Posterior cingulate gyrus (tissue), 11 donors: Measurements from ENCODE around the gene CHAF1A.

ENCODE experiments used
- DNase-seq, 10 donors: peaks; one replicate each; pipeline versions ENCODE4 v3.0.0 to v3.0.0-alpha.2; 2020 to 2021; ENCODE audit warnings: mixed read lengths in 3 of 10
- intact Hi-C: fragments of 100-400 bp; cut with DNase I; formaldehyde crosslinking; loops from one replicate; pipeline ENCODE4 v1.15.1; 2023

Gene CHAF1A

GRCh38 chr19:4365791-4366665 lies 36.4 kb upstream of the CHAF1A start:
- intact Hi-C loops = no loop called here
- DNase-seq = peak in 2 of 10 donors; percentile 62 to 72

GRCh38 chr19:4366666-4367335 lies 35.6 kb upstream of the CHAF1A start:
- peak in 1 of 10 donors; percentile 65 for DNase-seq
- intact Hi-C loops = no loop called here

GRCh38 chr19:4367336-4367723 lies 35.1 kb upstream of the CHAF1A start:
- intact Hi-C loops = no loop called here
- peak in 1 of 10 donors; percentile 58 for DNase-seq

GRCh38 chr19:4367781-4368127 lies 34.7 kb upstream of the CHAF1A start:
- DNase-seq = peak in 1 of 10 donors; percentile 67
- intact Hi-C loops = no loop called here

DNA sequence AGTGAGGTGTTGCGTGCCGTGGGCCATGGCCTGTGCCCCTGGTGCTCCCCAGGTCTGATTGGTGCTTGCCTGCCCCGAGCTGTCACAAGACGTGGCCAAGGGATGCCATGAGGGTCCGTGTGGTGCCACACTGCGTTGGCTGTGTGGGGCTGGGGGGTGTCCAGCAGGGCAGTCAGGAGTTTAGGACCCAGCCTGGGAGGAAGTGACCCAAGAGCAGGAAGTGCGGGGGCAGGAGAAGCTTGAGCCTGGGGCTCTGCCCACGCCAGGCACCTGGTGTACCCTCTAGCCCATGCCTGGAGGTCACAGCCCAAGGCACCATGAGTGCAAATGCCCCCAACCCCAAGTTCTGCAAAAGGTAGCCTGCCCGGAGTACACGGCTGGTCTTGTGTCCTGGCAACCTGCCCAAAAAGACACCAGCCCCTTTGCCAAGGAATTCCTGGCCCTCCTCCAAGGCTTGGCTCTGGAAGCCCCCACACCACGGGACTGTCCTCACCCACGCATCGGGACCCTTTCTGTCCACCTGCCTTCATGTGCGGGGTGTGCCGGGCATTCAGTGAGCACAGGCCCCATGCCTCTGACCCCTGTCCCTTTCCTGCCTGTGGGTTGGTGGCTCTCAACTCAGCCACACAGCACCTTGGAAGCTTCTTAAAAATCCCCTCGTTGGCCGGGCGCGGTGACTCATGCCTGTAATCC lies 34.2 kb upstream of the CHAF1A start:
- intact Hi-C loops = no loop called here
- peak in 2 of 10 donors; percentile 67 to 72 for DNase-seq

DNA sequence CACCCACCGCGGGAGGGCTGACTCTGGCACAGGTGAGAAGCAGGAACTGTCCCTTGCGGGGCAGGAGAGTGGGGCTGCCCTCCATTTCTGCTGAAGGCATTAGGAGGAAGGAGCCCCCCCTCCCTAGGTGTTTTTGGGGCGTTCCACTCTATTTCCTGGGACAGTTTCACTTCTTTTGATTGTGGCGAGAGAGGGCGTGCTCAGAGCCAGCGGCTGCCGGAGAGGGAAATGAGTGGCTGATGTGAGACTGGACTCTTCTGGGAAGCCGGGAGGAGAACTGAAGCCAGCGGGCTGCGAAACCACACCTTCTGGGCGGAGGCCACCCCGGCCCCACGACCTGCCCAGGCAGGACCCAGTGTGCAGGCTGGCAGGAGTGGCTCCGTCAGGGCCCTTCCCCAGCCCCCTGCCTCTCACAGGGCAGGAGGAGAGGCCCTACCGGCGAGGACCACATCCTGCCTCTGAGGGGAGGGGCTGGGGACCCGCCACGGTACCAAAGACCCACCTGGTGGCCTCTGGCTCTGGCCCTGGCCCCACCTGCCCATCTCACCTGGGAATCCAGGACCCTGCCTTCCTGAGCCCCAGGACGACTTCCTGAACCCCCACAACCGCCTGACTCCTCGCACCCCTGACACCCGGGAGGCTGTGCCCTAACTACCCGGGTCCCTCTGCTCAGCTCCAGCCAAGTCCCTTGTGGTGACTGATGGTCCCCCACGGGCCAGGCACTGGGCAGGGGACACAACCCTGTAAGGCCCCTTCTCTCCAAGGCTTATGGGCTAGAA lies 33.1 kb upstream of the CHAF1A start:
- DNase-seq = peak in 2 of 10 donors; percentile 74 to 87

DNA sequence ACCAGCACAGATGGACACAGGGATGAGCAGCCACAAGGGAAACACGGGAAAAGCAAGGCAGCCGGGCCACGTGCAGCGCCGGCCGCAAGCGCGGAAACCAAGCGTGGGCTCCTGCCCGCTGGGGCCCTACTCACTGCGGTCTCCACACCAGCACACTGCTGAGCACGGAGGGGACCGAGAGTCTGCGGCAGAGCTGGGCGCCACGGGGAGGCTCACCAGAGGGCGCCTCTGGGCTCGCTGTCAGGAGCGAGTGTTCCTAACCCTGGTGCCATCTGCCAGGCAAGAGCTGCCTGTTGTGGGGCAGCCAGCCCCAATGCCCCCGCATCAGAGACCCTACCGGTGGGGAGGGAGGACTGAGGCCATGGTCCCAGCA lies 32.6 kb upstream of the CHAF1A start:
- intact Hi-C loops = loop anchor here (1.0 kb wide), 1 partner anchor 30 kb away; the partner anchor contains the start of gene SH3GL1
- DNase-seq = peak in 8 of 10 donors; percentile 61 to 96 (median 76)

More for the DNA sequence above, 33.1 kb upstream of the CHAF1A start:
- intact Hi-C loops = no loop called here

DNA sequence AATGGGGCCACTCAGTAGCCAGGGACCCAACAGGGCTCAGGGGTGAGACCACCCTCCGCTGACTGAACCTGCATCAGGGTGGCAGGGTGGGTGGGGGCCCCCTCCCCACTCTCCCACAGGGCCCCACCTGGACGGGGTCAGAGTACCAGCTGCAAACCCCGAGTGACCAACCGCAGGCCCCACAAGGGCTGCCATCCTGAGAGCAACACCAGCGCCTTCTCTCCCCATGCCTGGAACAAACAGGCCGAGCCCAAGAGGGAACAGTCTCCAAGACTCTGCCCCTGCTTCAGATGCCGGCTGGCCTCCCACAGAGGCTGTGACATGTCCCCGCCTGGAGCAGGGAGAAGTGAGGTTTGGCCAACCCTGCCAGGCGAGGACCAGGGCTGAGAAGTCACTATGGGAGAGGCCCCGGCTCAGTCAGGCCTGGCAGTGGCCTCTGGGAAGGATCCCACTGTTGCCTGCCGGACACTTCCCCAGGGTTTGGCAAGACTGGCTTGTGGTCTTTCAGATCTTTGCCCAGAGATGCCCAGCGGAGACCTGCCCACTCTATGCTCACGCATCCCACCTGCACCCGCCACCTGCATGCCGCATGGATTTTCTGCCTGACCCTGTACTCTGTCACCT lies 31.9 kb upstream of the CHAF1A start:
- peak in 2 of 10 donors; percentile 75 to 84 for DNase-seq
- intact Hi-C loops = loop anchor here (1.0 kb wide), 1 partner anchor 30 kb away; the partner anchor contains the start of gene SH3GL1

DNA sequence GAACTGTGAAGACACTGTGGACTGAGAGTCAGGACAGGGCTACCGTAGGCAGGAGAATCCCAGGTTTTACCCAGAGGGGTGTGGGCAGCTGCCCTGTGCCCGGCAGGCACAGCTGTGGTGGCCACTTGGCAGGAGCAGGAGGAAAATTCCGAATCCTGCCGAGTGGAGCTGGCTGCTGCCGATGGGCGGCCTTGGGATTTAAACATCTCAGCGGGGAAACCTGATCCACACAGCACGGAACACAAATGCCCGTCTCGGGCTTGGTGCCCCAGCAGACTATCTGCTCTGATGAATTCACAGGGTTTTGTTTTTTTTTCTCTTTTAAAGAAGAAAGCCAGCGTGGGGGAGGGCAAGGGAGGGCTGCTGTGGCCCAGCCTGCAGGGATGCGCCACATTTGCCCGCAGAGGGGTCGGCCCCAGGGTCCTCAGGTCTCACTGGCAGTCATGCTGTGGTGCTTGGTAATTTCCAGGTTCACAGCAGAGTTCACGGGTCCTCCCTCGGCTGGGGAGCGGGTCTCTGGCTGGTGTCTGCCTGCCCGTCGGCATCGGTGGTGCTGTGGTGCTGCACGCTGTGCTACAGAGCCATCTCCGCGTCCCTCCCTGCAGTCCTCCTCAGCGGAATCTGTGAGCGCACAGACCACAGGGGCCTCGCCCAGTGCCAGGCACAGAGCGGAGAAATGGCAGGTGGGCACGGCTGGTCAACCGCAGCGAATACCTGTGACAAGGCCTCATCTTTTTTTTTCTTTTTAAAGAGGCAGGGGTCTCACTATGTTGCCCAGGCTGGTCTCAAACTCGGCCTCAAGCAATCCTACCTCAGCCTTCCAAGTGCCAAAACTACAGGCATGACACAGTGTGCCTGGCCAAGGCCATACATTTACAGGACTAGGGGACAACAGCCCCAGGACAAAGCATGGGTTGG lies 30.9 kb upstream of the CHAF1A start:
- peak in 3 of 10 donors; percentile 60 to 92 (median 91) for DNase-seq
- intact Hi-C loops = no loop called here

DNA sequence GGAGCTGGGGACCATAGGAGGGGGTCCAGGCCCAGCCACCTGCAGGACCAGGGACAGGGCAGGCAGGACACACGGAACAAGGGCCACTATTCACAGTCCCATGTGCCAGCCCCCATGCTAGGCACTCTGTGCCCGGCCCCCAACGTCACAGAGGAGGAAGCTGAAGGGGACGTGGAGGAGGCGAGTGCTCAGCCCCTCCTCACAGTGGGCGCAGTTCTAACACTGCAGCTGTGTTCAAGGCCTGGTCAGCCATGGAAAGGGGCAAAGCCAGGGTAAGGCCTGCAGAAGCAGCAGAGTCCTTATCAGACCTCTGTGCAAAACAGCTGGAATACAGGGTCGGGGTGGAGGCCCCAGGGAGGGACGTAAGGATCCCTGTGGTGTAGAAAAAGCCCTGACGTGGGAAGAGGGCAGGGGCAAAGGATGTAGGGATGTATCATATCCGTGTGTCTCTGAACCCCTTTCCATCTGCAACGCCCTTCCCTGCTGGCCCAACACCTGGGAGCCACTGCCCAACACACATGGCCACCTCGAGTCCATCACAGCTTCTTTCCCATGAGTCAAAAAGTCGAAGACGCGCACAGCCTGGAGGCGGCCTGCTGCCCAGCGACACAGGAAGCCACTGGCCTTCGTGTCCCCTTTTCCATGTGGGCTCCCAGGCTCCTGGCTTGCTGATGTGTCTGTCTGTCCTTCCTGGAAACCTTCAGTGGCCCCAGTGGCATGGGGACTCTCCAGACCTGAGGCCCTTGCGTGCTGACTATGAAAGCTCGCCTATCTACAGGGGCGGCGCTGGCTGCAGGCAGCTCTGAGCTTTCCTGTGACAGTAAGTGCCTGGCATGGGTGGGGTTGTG lies 30.1 kb upstream of the CHAF1A start:
- peak in 1 of 10 donors; percentile 75 for DNase-seq
- intact Hi-C loops = no loop called here

DNA sequence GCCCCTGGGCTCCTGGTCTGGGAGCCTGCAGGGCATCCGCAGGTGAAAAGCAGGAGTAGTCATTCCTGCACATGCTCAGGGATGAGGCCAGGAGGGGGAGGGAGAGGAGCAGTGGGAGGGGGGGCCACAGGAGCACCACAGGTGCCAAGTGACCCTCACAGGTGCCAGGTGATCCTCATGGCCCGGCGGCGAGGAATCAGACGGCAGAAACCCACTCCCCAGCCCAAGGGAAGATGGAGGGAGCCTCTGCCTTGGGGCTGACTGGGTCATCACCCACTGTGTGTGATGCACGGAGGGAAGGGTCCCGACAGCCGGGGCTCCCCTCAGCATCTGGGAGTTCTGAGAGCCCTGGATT lies 29.4 kb upstream of the CHAF1A start:
- intact Hi-C loops = no loop called here
- DNase-seq = no peak

- peak in 4 of 10 donors; percentile 45 to 94 (median 60) for DNase-seq
- intact Hi-C loops = no loop called here
Observed at GRCh38 chr19:4373601-4374497, 28.6 kb upstream of the CHAF1A start.

GRCh38 chr19:4374498-4375163 lies 27.8 kb upstream of the CHAF1A start:
- intact Hi-C loops = no loop called here
- peak in 1 of 10 donors; percentile 83 for DNase-seq

DNA sequence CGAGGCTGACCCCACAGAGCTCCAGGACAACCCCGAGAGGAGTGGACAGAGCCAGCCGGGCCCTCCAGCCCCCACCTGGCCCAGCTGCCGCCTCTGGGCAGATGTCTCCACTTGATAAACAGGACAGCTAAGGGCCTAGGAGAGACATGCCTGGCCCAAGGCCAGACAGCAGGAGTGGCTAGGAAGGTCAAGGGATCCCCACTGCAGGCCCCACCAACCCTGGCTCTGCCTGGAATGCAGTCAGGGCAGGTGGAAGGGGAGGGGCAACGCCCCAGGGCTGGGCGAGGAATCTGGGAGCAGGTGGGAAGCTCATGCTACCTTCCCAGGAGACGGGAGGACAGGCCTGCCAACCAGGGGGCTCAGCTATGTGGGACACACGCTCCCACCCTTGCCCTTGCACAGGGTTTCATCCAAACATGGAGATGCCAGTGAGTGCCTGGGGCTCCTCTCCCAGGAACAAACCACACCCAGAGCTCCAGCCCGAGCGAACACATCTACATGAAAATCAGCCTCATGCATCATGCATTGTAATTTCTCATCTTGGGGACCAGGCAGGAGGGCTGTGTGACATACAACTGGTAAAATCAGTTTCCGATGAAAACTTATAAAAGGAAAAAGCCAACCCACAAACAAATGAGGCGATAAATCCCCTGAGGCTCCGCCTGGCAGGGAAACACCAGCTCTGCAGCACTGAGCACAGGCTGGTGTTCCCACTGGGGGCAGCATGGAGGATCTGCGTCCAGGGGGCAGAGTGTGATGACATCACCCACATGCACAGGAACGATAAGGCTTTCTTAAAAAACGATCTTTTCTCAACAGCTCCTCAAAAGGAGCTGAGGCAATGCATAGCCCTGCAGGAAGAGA lies 27.0 kb upstream of the CHAF1A start:
- peak in 7 of 10 donors; percentile 51 to 94 (median 66) for DNase-seq
- intact Hi-C loops = no loop called here

DNA sequence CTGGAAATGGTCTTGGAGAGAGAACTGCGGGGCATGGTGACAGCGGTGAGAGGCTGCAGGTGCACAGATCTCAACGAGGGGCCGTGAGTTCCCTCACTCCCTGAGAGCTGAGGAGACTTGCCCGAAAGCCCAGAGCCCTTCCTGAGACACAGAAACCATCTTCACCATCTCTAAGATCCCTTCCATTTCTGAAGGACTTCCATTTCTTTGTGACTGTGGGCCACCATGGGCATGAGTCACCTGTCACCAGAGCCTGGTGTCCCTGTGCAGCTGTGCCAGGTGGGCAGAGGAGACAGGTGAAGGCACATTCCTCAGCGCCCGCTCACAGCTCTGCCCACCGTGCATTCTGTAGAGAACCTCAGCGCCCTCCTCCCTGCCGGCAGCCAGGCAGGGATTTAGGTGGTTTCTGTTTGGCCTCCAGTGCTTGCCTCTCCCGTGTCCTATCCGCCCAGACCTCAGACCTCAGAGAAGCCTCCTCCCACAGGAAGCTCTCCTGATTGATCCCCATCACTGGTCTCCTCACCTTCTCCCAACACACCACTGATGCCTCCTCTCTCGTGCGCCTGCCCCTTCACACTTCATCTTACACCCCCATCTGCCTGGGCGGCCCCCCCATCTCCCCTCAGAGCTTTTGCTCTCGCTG lies 26.3 kb upstream of the CHAF1A start:
- intact Hi-C loops = no loop called here
- peak in 1 of 10 donors; percentile 7 for DNase-seq
